Kidney epithelial cell (primary cell): ENCODE results near the gene ERCC6L2. TPM values are rescaled to one million over a fixed set of nuclear protein-coding genes. Genes with fewer than 3 reads are reported as not detected.

Source experiments
- DNase-seq: peaks from one replicate; pipeline ENCODE4 v3.0.0-alpha.2; 2010; ENCODE audit warnings: low read depth
- H3K27me3 ChIP-seq: 2 replicates; pipeline ENCODE4 v1.6.0; 2011; ENCODE audit warnings: low read length; ENCODE audit not compliant: control insufficient read depth, insufficient read depth
- H3K36me3 ChIP-seq: 2 replicates; pipeline ENCODE4 v1.5.1; 2011; ENCODE audit warnings: low read length; ENCODE audit not compliant: control insufficient read depth, insufficient read depth
- H3K4me3 ChIP-seq: 2 replicates; pipeline ENCODE4 v1.5.1; 2011; ENCODE audit warnings: low read depth, mild to moderate bottlenecking, control low read depth, low read length
- CTCF ChIP-seq: IDR thresholded peaks from 2 replicates; pipeline ENCODE4 v1.5.1; 2011; ENCODE audit warnings: mild to moderate bottlenecking, moderate library complexity, low read length, control low read depth, inconsistent platforms; ENCODE audit not compliant: insufficient read depth, poor library complexity, severe bottlenecking
- total RNA-seq: library from RNA; depleted of rRNA; stranded (reverse); fragments of >200 nt; gene quantifications from 2 replicates; pipeline ENCODE4 v1.2.3, GENCODE V29; 2015

Gene ERCC6L2
- total RNA-seq, 1 donor from 2014 or later = 50.8 TPM

GRCh38 chr9:95874303-95874988 is 1.0 kb upstream of the ERCC6L2 start:
- DNase-seq = no peak
- no peak for TF ChIP-seq CTCF
- H3K27me3 ChIP-seq = no peaks in the 10 kb centered on the region
- no peaks in the 10 kb centered on the region for H3K36me3 ChIP-seq
- H3K4me3 ChIP-seq = no peak overlapping the region

GRCh38 chr9:95874989-95875304 is 544 bp upstream of the ERCC6L2 start:
- Histone ChIP-seq H3K27me3 (no peaks in the 10 kb centered on the region), H3K36me3 (no peaks in the 10 kb centered on the region), H3K4me3 (no peak overlapping the region)
- TF ChIP-seq CTCF = no peak
- DNase-seq = no peak

- no peak for TF ChIP-seq CTCF
- Histone ChIP-seq H3K36me3 (no peaks in the 10 kb centered on the region), H3K4me3 (no peak overlapping the region), H3K27me3 (no peaks in the 10 kb centered on the region)
- no peak for DNase-seq
Measured at GRCh38 chr9:95876138-95876444, 600 bp downstream of the ERCC6L2 start.

- TF ChIP-seq CTCF = no peak
- Histone ChIP-seq H3K27me3 (no peaks in the 10 kb centered on the region), H3K4me3 (no peak overlapping the region), H3K36me3 (no peaks in the 10 kb centered on the region)
- DNase-seq = no peak
Measured at GRCh38 chr9:95876595-95876994, 1.1 kb downstream of the ERCC6L2 start.

- no peak for DNase-seq
- no peak for TF ChIP-seq CTCF
- Histone ChIP-seq H3K36me3 (no peaks in the 10 kb centered on the region), H3K4me3 (no peak overlapping the region), H3K27me3 (no peaks in the 10 kb centered on the region)
Measured at GRCh38 chr9:95877984-95878383, 2.5 kb downstream of the ERCC6L2 start.

GRCh38 chr9:95879591-95879990 is 4.1 kb downstream of the ERCC6L2 start:
- DNase-seq = no peak
- TF ChIP-seq CTCF = no peak
- no peaks in the 10 kb centered on the region for H3K36me3 ChIP-seq
- no peak overlapping the region for H3K4me3 ChIP-seq
- no peaks in the 10 kb centered on the region for H3K27me3 ChIP-seq
